Upper lobe of left lung (tissue), 6 donors: ENCODE results near the gene FSTL5. TPM values are rescaled to one million over a fixed set of nuclear protein-coding genes. Genes with fewer than 3 reads are reported as not detected.

Source experiments
- ATAC-seq, 2 donors: fragments of 200-7000 bp; cut with Tn5 transposase; one replicate each; pipeline ENCODE4 v1.9.1; 2022; ENCODE audit warnings: mild to moderate bottlenecking in 2 of 2, moderate library complexity in 2 of 2; ENCODE audit not compliant: low FRiP score in 2 of 2
- DNase-seq, 2 donors: peaks; one replicate each; pipeline ENCODE4 v3.0.0-alpha.2; 2019 to 2020
- H3K27ac ChIP-seq, 4 donors: fragments of 200-600 bp; sonication (generic); one replicate each; pipeline ENCODE4 v1.5.1; 2016 to 2019
- H3K27me3 ChIP-seq, 4 donors: fragments of 200-600 bp; sonication (generic); one replicate each; pipeline ENCODE4 v1.5.1; 2017 to 2019
- H3K36me3 ChIP-seq, 4 donors: fragments of 200-600 bp; sonication (generic); one replicate each; pipeline ENCODE4 v1.5.1; 2016 to 2019
- H3K4me1 ChIP-seq, 4 donors: fragments of 200-600 bp; sonication (generic); one replicate each; pipeline ENCODE4 v1.5.1; 2018 to 2019
- H3K4me3 ChIP-seq, 4 donors: fragments of 200-600 bp; sonication (generic); one replicate each; pipeline ENCODE4 v1.5.1; 2017 to 2019; ENCODE audit warnings: mild to moderate bottlenecking in 2 of 4, moderate library complexity in 1 of 4
- H3K9me3 ChIP-seq, 4 donors: fragments of 200-600 bp; sonication (generic); one replicate each; pipeline ENCODE4 v1.5.1; 2018 to 2019
- EP300 ChIP-seq, 4 donors: sonication (generic); formaldehyde crosslinking; IDR thresholded peaks; one replicate each; pipeline ENCODE4 v1.5.1; 2017; ENCODE audit warnings: antibody characterized with exemption in 4 of 4, control low read depth in 2 of 4
- POLR2A ChIP-seq, 4 donors: fragments of 450-650 bp; IDR thresholded peaks; one replicate each; pipeline ENCODE4 v1.5.1; 2016 to 2017; ENCODE audit warnings: antibody characterized with exemption in 4 of 4, mild to moderate bottlenecking in 2 of 4
- POLR2AphosphoS5 ChIP-seq, 2 donors: sonication (generic); formaldehyde crosslinking; IDR thresholded peaks; one replicate each; pipeline ENCODE4 v1.5.1; 2017; ENCODE audit warnings: antibody characterized with exemption in 2 of 2
- WGBS, 2 donors: methylation state at CpG; one replicate each; pipeline ENCODE4 v1.1.5; 2017 to 2018; 5-methylcytosine and 5-hydroxymethylcytosine counted together
- total RNA-seq, 6 donors: library from RNA; depleted of rRNA in 4 of 6; stranded (reverse); fragments of >200 nt in 4 of 6; gene quantifications; one replicate each; pipeline versions ENCODE4 v1.1.0 to v1.2.1, GENCODE V29; 2016 to 2021
- TF ChIP-seq, protein P1 (sequence below), 6 experiments: fragments of 450-650 bp in 4 of 6; fragments of 200-600 bp in 2 of 6; sonication (generic) in 2 of 6; IDR thresholded peaks; one replicate each; pipeline ENCODE4 v1.5.1; 2016 to 2019; ENCODE audit warnings: antibody characterized with exemption in 6 of 6
- donor health status: DM: no; HTN: no; CAD: no; lungs with moderate emphysema.
- donor health status: DM: no; HTN: yes; CAD: no; lungs with severe emphysema.

FSTL5 gene
- total RNA-seq, 6 donors from 2014 or later, result not detected

- H3K27me3 ChIP-seq, result no peaks in the 10 kb centered on the region
- 44 to 57% methylated on average over 1 of the region's 1 CpG for WGBS, 2 donors
- no peaks in the 10 kb centered on the region for H3K36me3 ChIP-seq
- H3K27ac ChIP-seq, result no peak overlapping the region
- TF ChIP-seq POLR2A (IDR thresholded peaks at IDR 0.05), result no peak
- TF ChIP-seq, protein P1, sequence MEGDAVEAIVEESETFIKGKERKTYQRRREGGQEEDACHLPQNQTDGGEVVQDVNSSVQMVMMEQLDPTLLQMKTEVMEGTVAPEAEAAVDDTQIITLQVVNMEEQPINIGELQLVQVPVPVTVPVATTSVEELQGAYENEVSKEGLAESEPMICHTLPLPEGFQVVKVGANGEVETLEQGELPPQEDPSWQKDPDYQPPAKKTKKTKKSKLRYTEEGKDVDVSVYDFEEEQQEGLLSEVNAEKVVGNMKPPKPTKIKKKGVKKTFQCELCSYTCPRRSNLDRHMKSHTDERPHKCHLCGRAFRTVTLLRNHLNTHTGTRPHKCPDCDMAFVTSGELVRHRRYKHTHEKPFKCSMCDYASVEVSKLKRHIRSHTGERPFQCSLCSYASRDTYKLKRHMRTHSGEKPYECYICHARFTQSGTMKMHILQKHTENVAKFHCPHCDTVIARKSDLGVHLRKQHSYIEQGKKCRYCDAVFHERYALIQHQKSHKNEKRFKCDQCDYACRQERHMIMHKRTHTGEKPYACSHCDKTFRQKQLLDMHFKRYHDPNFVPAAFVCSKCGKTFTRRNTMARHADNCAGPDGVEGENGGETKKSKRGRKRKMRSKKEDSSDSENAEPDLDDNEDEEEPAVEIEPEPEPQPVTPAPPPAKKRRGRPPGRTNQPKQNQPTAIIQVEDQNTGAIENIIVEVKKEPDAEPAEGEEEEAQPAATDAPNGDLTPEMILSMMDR (IDR thresholded peaks at IDR 0.05), result no peak
- TF ChIP-seq POLR2AphosphoS5 (IDR thresholded peaks at IDR 0.05), result no peak
- no peak for TF ChIP-seq EP300 (IDR thresholded peaks at IDR 0.05)
- ATAC-seq, result no peak
- H3K9me3 ChIP-seq, result no peaks in the 10 kb centered on the region
- no peak for DNase-seq
- no peaks in the 10 kb centered on the region for H3K4me1 ChIP-seq
- H3K4me3 ChIP-seq, result no peak overlapping the region
These were observed 448.9 kb downstream of the FSTL5 start for GRCh38 chr4:161714931-161715330.

GRCh38 chr4:161714022-161714751 lies 449.6 kb downstream of the FSTL5 start:
- TF ChIP-seq EP300 (IDR thresholded peaks at IDR 0.05) (no peak), POLR2AphosphoS5 (IDR thresholded peaks at IDR 0.05) (no peak), POLR2A (IDR thresholded peaks at IDR 0.05) (no peak)
- TF ChIP-seq, protein P1 (IDR thresholded peaks at IDR 0.05), result no peak
- H3K4me3 ChIP-seq, result no peak overlapping the region
- no peak for ATAC-seq
- no peaks in the 10 kb centered on the region for H3K27me3 ChIP-seq
- 64 to 78% methylated on average over 2 of the region's 2 CpGs for WGBS, 2 donors
- no peaks in the 10 kb centered on the region for H3K4me1 ChIP-seq
- H3K9me3 ChIP-seq, result no peaks in the 10 kb centered on the region
- H3K36me3 ChIP-seq, result no peaks in the 10 kb centered on the region
- no peak for DNase-seq
- no peak overlapping the region for H3K27ac ChIP-seq

- H3K27me3 ChIP-seq, result no peaks in the 10 kb centered on the region
- H3K4me3 ChIP-seq, result no peak overlapping the region
- TF ChIP-seq POLR2AphosphoS5 (IDR thresholded peaks at IDR 0.05), result no peak
- TF ChIP-seq, protein P1 (IDR thresholded peaks at IDR 0.05), result no peak
- no peak for TF ChIP-seq POLR2A (IDR thresholded peaks at IDR 0.05)
- TF ChIP-seq EP300 (IDR thresholded peaks at IDR 0.05), result no peak
- DNase-seq, result no peak
- H3K9me3 ChIP-seq, result no peaks in the 10 kb centered on the region
- 25 to 36% methylated on average over 3 of the region's 3 CpGs for WGBS, 2 donors
- no peak for ATAC-seq
- H3K4me1 ChIP-seq, result no peaks in the 10 kb centered on the region
- H3K36me3 ChIP-seq, result no peaks in the 10 kb centered on the region
- H3K27ac ChIP-seq, result no peak overlapping the region
These were observed 459.1 kb downstream of the FSTL5 start for GRCh38 chr4:161704653-161705052.

GRCh38 chr4:161704040-161704439 lies 459.8 kb downstream of the FSTL5 start:
- H3K27me3 ChIP-seq, result no peaks in the 10 kb centered on the region
- no peak for ATAC-seq
- no peaks in the 10 kb centered on the region for H3K9me3 ChIP-seq
- H3K4me1 ChIP-seq, result no peaks in the 10 kb centered on the region
- H3K27ac ChIP-seq, result no peak overlapping the region
- H3K36me3 ChIP-seq, result no peaks in the 10 kb centered on the region
- DNase-seq, result no peak
- 57 to 69% methylated on average over 4 of the region's 4 CpGs for WGBS, 2 donors
- TF ChIP-seq, protein P1 (IDR thresholded peaks at IDR 0.05), result no peak
- TF ChIP-seq POLR2A (IDR thresholded peaks at IDR 0.05), result no peak
- no peak for TF ChIP-seq EP300 (IDR thresholded peaks at IDR 0.05)
- no peak for TF ChIP-seq POLR2AphosphoS5 (IDR thresholded peaks at IDR 0.05)
- no peak overlapping the region for H3K4me3 ChIP-seq

- no peak for TF ChIP-seq EP300 (IDR thresholded peaks at IDR 0.05)
- no peak for TF ChIP-seq POLR2A (IDR thresholded peaks at IDR 0.05)
- ATAC-seq (no peak), DNase-seq (no peak)
- Histone ChIP-seq H3K36me3 (no peaks in the 10 kb centered on the region), H3K4me1 (no peaks in the 10 kb centered on the region), H3K9me3 (no peaks in the 10 kb centered on the region), H3K27ac (no peak overlapping the region), H3K4me3 (no peak overlapping the region), H3K27me3 (no peaks in the 10 kb centered on the region)
- 86 to 91% methylated on average over 4 of the region's 4 CpGs for WGBS, 2 donors
These were observed 461.5 kb downstream of the FSTL5 start for GRCh38 chr4:161702287-161702686.
